H9 (cell line): ENCODE measurements around the gene ANKRD7. TPM values are rescaled to one million over a fixed set of nuclear protein-coding genes. Genes with fewer than 3 reads are reported as not detected.
A peak's percentile ranks its signal among the peaks of the same experiment; 100 is the strongest.

Experiments used
- DNase-seq: peaks from one replicate; pipeline ENCODE4 v3.0.0-alpha.2; 2017
- H2AFZ ChIP-seq: one replicate; pipeline ENCODE4 v1.6.1; 2013; ENCODE audit warnings: mild to moderate bottlenecking, low read length, control low read depth, moderate library complexity
- H2AK5ac ChIP-seq: 2 replicates; pipeline ENCODE4 v1.6.1; 2013; ENCODE audit warnings: low read length, control low read depth, mixed read lengths; ENCODE audit not compliant: insufficient read length
- H2BK120ac ChIP-seq: one replicate; pipeline ENCODE4 v1.6.1; 2013; ENCODE audit warnings: low read depth, mild to moderate bottlenecking, low read length, control low read depth, inconsistent platforms; ENCODE audit not compliant: poor library complexity, severe bottlenecking
- H2BK12ac ChIP-seq: 2 replicates; pipeline ENCODE4 v1.6.1; 2013; ENCODE audit warnings: low read length, control low read depth, mixed read lengths, low read depth; ENCODE audit not compliant: insufficient read length
- H2BK15ac ChIP-seq: 2 replicates; pipeline ENCODE4 v1.6.1; 2013; ENCODE audit warnings: low read depth, low read length, control low read depth
- H2BK20ac ChIP-seq: one replicate; pipeline ENCODE4 v1.6.1; 2013; ENCODE audit warnings: low read depth, mild to moderate bottlenecking, low read length, control low read depth, inconsistent platforms; ENCODE audit not compliant: poor library complexity, severe bottlenecking
- H2BK5ac ChIP-seq: 2 replicates; pipeline ENCODE4 v1.6.1; 2013; ENCODE audit warnings: low read length, control low read depth, mixed read lengths; ENCODE audit not compliant: insufficient read length
- H3K14ac ChIP-seq: 2 replicates; pipeline ENCODE4 v1.6.1; 2013; ENCODE audit warnings: low read length, control low read depth; ENCODE audit not compliant: insufficient read depth
- H3K18ac ChIP-seq: 2 replicates; pipeline ENCODE4 v1.6.1; 2013; ENCODE audit warnings: low read depth, mild to moderate bottlenecking, mixed read lengths, low read length, control low read depth; ENCODE audit not compliant: insufficient read length
- H3K23ac ChIP-seq: 2 replicates; pipeline ENCODE4 v1.6.1; 2013; ENCODE audit warnings: low read length, control low read depth, mixed read lengths, low read depth; ENCODE audit not compliant: insufficient read length
- H3K23me2 ChIP-seq: 2 replicates; pipeline ENCODE4 v1.6.1; 2013; ENCODE audit warnings: low read depth, mild to moderate bottlenecking, mixed read lengths, low read length, control low read depth; ENCODE audit not compliant: insufficient read length, poor library complexity, severe bottlenecking
- H3K27ac ChIP-seq: 2 replicates; pipeline ENCODE4 v1.5.1; 2013; ENCODE audit warnings: low read length, control low read depth, mixed read lengths, low read depth; ENCODE audit not compliant: insufficient read length
- H3K27me3 ChIP-seq: 2 replicates; pipeline ENCODE4 v1.6.1; 2013; ENCODE audit warnings: low read length, control low read depth, inconsistent platforms; ENCODE audit not compliant: insufficient read depth
- H3K4ac ChIP-seq: 2 replicates; pipeline ENCODE4 v1.6.1; 2013; ENCODE audit warnings: low read depth, mild to moderate bottlenecking, control low read depth, inconsistent platforms, low read length, moderate library complexity
- H3K4me1 ChIP-seq: 2 replicates; pipeline ENCODE4 v1.6.1; 2013; ENCODE audit warnings: low read length, control low read depth, inconsistent platforms; ENCODE audit not compliant: insufficient read depth
- H3K4me2 ChIP-seq: 2 replicates; pipeline ENCODE4 v1.6.1; 2013; ENCODE audit warnings: low read length, control low read depth, mixed read lengths; ENCODE audit not compliant: insufficient read length, insufficient read depth
- H3K56ac ChIP-seq: 2 replicates; pipeline ENCODE4 v1.6.1; 2013; ENCODE audit warnings: low read depth, mild to moderate bottlenecking, mixed read lengths, low read length, control low read depth; ENCODE audit not compliant: insufficient read length
- H3K79me1 ChIP-seq: 2 replicates; pipeline ENCODE4 v1.6.1; 2013; ENCODE audit warnings: low read depth, mild to moderate bottlenecking, moderate library complexity, low read length, control low read depth, inconsistent platforms; ENCODE audit not compliant: insufficient read depth, poor library complexity, severe bottlenecking
- H3K79me2 ChIP-seq: 2 replicates; pipeline ENCODE4 v1.6.1; 2013; ENCODE audit warnings: low read length, control low read depth, inconsistent platforms; ENCODE audit not compliant: insufficient read depth
- H3K9ac ChIP-seq: 2 replicates; pipeline ENCODE4 v1.6.1; 2013; ENCODE audit warnings: low read length, control low read depth, mixed read lengths; ENCODE audit not compliant: insufficient read length; ENCODE audit errors: extremely low read depth
- H3K9me3 ChIP-seq: one replicate; pipeline ENCODE4 v1.6.1; 2013; ENCODE audit warnings: low read depth, low read length, inconsistent platforms; ENCODE audit not compliant: control insufficient read depth
- H3T11ph ChIP-seq: one replicate; pipeline ENCODE4 v1.6.1; 2013; ENCODE audit warnings: mild to moderate bottlenecking, low read length, control low read depth, inconsistent platforms
- H4K20me1 ChIP-seq: one replicate; pipeline ENCODE4 v1.6.1; 2013; ENCODE audit not compliant: control insufficient read depth, insufficient read length, insufficient read depth
- H4K5ac ChIP-seq: 2 replicates; pipeline ENCODE4 v1.6.1; 2013; ENCODE audit warnings: low read depth, mild to moderate bottlenecking, mixed read lengths, low read length, control low read depth; ENCODE audit not compliant: insufficient read length
- H4K8ac ChIP-seq: replicated peaks from 2 replicates; pipeline ENCODE4 v1.6.1; 2013; ENCODE audit warnings: low read length, control low read depth, mixed read lengths, low read depth; ENCODE audit not compliant: insufficient read length
- H4K91ac ChIP-seq: 2 replicates; pipeline ENCODE4 v1.6.1; 2013; ENCODE audit warnings: low read depth, mild to moderate bottlenecking, moderate library complexity, mixed read lengths, low read length, control low read depth; ENCODE audit not compliant: insufficient read length
- H3K27ac Mint-ChIP-seq, 3 experiments: 2 replicates in 2 of 3; 3 replicates in 1 of 3; pipeline ENCODE4 v1.8.0; 2020 to 2021; ENCODE audit warnings: mixed read lengths in 3 of 3, mild to moderate bottlenecking in 1 of 3, moderate library complexity in 1 of 3
- H3K27me3 Mint-ChIP-seq: 2 replicates; pipeline ENCODE4 v1.8.0; 2021; ENCODE audit warnings: low read depth, mild to moderate bottlenecking, moderate library complexity, mixed read lengths
- H3K36me3 Mint-ChIP-seq, 3 experiments: 2 replicates in 2 of 3; 3 replicates in 1 of 3; pipeline ENCODE4 v1.8.0; 2020 to 2021; ENCODE audit warnings: low read depth in 3 of 3, mixed read lengths in 3 of 3; ENCODE audit not compliant: insufficient read depth in 1 of 3
- H3K4me1 Mint-ChIP-seq, 2 experiments: 2 replicates each; pipeline ENCODE4 v1.8.0; 2020; ENCODE audit warnings: mixed read lengths in 2 of 2
- H3K4me3 Mint-ChIP-seq, 2 experiments: 2 replicates in 1 of 2; 3 replicates in 1 of 2; pipeline ENCODE4 v1.8.0; 2020 to 2021; ENCODE audit warnings: mild to moderate bottlenecking in 2 of 2, mixed read lengths in 2 of 2, moderate library complexity in 1 of 2
- H3K9me3 Mint-ChIP-seq, 2 experiments: 2 replicates in 1 of 2; 3 replicates in 1 of 2; pipeline ENCODE4 v1.8.0; 2020; ENCODE audit warnings: mild to moderate bottlenecking in 2 of 2, mixed read lengths in 2 of 2, moderate library complexity in 1 of 2
- WGBS: extraction: QIAGEN DNeasy Blood & Tissue Kit; methylation state at CpG from one replicate; pipeline ENCODE4 v1.1.7; 2013; ENCODE audit warnings: missing lambda C conversion rate, low lambda C conversion rate, mixed read lengths; ENCODE audit not compliant: insufficient read length; ENCODE audit errors: extremely low coverage; 5-methylcytosine and 5-hydroxymethylcytosine counted together
- total RNA-seq: library from RNA; stranded (reverse); gene quantifications from 2 replicates; pipeline ENCODE4 v1.2.1, GENCODE V29; 2021
- TF ChIP-seq, protein P1 (sequence below): fragments of 200-600 bp; sonication (generic); conservative IDR thresholded peaks from 3 replicates; pipeline ENCODE4 v1.8.0; 2021; ENCODE audit warnings: antibody characterized with exemption, mild to moderate bottlenecking

Gene ANKRD7
- total RNA-seq, 1 experiment from 2014 or later = not detected

- Histone ChIP-seq H4K20me1 (no peaks in the 10 kb centered on the region), H3K9ac (peak overlapping the region; percentile 99), H3K4me2 (peak overlapping the region; percentile 88), H3T11ph (no peak overlapping the region), H2BK5ac (no peak overlapping the region), H2BK15ac (no peak overlapping the region), H2BK20ac (no peak overlapping the region), H4K8ac (no peak overlapping the region), H3K79me1 (no peaks in the 10 kb centered on the region), H2BK120ac (no peak overlapping the region), H3K79me2 (peaks cover 13% of the 10 kb centered on the region; the same call in 1 of the 2 replicates), H4K5ac (peak overlapping the region; percentile 92), H3K18ac (peak overlapping the region; percentile 91), H3K23me2 (peaks cover 6% of the 10 kb centered on the region), H3K9me3 (no peaks in the 10 kb centered on the region), H2AFZ (no peak overlapping the region), H4K91ac (no peak overlapping the region), H3K56ac (peak overlapping the region; percentile 88), H3K27me3 (no peaks in the 10 kb centered on the region), H3K4me1 (no peaks in the 10 kb centered on the region), H3K27ac (peak overlapping the region; percentile 79), H2AK5ac (no peak overlapping the region), H3K14ac (peak overlapping the region; percentile 93; the same call in 1 of the 2 replicates), H3K4ac (no peak overlapping the region; the same call in 1 of the 2 replicates), H2BK12ac (no peak overlapping the region), H3K23ac (no peak overlapping the region)
- Mint-ChIP-seq H3K36me3 (peaks cover 9 to 26% (median 24%) of the 10 kb centered on the region in 3 experiments), H3K4me1 (peaks cover 13 to 22% of the 10 kb centered on the region in 2 experiments), H3K27me3 (peaks cover 4% of the 10 kb centered on the region; the same call in 1 of the 2 replicates), H3K27ac (peak overlapping the region; percentile 96 to 100 (median 98); a peak in 5 of 7 replicates), H3K9me3 (no peaks in the 10 kb centered on the region; a peak in 2 of 5 replicates), H3K4me3 (peak overlapping the region; percentile 93 to 94)
- TF ChIP-seq, protein P1, sequence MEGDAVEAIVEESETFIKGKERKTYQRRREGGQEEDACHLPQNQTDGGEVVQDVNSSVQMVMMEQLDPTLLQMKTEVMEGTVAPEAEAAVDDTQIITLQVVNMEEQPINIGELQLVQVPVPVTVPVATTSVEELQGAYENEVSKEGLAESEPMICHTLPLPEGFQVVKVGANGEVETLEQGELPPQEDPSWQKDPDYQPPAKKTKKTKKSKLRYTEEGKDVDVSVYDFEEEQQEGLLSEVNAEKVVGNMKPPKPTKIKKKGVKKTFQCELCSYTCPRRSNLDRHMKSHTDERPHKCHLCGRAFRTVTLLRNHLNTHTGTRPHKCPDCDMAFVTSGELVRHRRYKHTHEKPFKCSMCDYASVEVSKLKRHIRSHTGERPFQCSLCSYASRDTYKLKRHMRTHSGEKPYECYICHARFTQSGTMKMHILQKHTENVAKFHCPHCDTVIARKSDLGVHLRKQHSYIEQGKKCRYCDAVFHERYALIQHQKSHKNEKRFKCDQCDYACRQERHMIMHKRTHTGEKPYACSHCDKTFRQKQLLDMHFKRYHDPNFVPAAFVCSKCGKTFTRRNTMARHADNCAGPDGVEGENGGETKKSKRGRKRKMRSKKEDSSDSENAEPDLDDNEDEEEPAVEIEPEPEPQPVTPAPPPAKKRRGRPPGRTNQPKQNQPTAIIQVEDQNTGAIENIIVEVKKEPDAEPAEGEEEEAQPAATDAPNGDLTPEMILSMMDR = no peak
- 100% methylated on average over 1 of the region's 13 CpGs for WGBS
- DNase-seq = no peak
Observed at GRCh38 chr7:118182593-118183427, 41.7 kb upstream of the ANKRD7 start.
